ENCODE results near the gene TSPEAR. TPM values are rescaled to one million over a fixed set of nuclear protein-coding genes. Genes with fewer than 3 reads are reported as not detected.
A peak's percentile ranks its signal among the peaks of the same experiment; 100 is the strongest.

Gene TSPEAR
- total and polyA plus RNA-seq, 12 donors = under 0.01 to 3.4 (median 1.0) TPM; not detected in 3

DNA sequence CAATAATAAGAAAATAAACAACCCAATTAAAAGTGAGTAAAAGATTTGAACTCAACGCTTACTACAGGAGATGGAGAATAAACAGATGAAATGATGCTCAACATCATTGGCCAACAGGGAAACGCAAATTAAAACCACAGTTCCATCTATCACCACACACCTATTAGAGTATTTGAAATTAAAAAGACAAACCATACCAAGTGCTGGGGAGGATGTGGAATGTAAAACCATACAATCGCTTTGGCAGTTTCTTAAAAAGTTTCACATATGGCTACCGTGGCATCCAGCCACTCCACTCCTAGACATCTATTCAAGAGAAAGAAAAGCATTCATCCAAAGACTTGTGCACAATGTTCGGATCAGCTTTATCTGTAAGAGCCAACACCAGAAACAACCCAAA, 257.3 kb downstream of the TSPEAR start:
- peaks cover 0 to 16% (median 5%) of the 10 kb centered on the region in 11 donors for H3K9me3 ChIP-seq
- peaks cover 0 to 19% (median 9%) of the 10 kb centered on the region in 7 donors for H3K27me3 ChIP-seq
- peaks cover 0 to 5% (median 0%) of the 10 kb centered on the region in 9 donors for H3K36me3 ChIP-seq
- no peak overlapping the region for H3K27ac ChIP-seq
- TF ChIP-seq, protein P1, sequence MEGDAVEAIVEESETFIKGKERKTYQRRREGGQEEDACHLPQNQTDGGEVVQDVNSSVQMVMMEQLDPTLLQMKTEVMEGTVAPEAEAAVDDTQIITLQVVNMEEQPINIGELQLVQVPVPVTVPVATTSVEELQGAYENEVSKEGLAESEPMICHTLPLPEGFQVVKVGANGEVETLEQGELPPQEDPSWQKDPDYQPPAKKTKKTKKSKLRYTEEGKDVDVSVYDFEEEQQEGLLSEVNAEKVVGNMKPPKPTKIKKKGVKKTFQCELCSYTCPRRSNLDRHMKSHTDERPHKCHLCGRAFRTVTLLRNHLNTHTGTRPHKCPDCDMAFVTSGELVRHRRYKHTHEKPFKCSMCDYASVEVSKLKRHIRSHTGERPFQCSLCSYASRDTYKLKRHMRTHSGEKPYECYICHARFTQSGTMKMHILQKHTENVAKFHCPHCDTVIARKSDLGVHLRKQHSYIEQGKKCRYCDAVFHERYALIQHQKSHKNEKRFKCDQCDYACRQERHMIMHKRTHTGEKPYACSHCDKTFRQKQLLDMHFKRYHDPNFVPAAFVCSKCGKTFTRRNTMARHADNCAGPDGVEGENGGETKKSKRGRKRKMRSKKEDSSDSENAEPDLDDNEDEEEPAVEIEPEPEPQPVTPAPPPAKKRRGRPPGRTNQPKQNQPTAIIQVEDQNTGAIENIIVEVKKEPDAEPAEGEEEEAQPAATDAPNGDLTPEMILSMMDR (IDR thresholded peaks at IDR 0.05) = no peak
- ATAC-seq (no peak), DNase-seq (no peak)
- intact Hi-C loops (cut with DNase I) = loop anchor here in 2 of 10 donors (10.0 kb wide), 2 partner anchors 89 to 109 kb away; no protein-coding TSS in a partner anchor
- no peak overlapping the region for H3K4me3 ChIP-seq
- H3K4me1 ChIP-seq = peaks cover 0 to 10% (median 6%) of the 10 kb centered on the region in 9 donors
- WGBS, 2 donors = 88 to 91% methylated on average over 5 of the region's 5 CpGs

DNA sequence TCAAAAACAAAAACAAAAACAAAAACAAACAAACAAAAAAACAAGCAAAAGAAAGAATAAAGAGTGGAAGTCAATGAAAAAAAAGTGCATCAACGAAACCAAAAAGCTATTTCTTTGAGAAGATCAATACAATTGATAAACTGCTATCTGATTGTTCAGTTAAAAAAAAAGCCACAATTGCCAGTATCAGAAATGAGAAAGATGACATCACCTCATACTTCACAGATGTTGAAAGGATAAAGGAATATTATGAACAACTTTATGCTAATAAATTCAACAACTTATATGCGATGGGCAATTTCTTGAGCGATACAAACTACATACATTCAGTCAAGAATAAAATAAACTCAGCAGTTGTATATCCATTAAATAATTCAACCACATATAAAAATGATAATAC, 258.3 kb downstream of the TSPEAR start:
- no peak for DNase-seq
- Histone ChIP-seq H3K27me3 (peaks cover 0 to 26% (median 18%) of the 10 kb centered on the region in 7 donors), H3K4me3 (no peak overlapping the region), H3K27ac (no peak overlapping the region), H3K36me3 (peaks cover 0 to 5% (median 0%) of the 10 kb centered on the region in 9 donors), H3K4me1 (peaks cover 0 to 10% (median 6%) of the 10 kb centered on the region in 9 donors), H3K9me3 (peaks cover 0 to 16% (median 5%) of the 10 kb centered on the region in 11 donors)
- TF ChIP-seq, protein P1 (IDR thresholded peaks at IDR 0.05) = no peak
- no peak for ATAC-seq
- 95 to 98% methylated on average over 3 of the region's 3 CpGs for WGBS, 2 donors
- intact Hi-C loops (cut with DNase I) = loop anchor here in 2 of 10 donors (10.0 kb wide), 2 partner anchors 88 to 108 kb away; no protein-coding TSS in a partner anchor

DNA sequence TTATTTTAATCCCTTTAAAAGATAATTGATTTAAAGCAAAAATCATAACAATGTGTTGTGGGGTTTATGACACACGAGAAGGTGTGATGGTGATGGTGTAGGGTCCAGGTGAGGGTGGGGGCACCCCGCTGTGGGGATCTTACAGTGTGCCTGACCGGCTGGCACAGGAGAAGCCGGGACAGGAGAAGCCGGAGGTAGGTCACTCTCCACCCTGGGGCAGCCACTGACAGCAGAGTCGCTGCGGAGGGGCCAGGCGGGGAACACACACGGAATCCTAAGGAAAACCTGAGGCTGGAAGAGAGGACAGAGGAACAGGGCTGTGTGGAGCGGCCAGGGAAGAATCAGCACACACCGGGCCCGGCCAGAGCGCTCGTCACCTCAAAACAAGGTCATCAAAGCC, 260.4 kb downstream of the TSPEAR start:
- DNase-seq = peak in 1 of 2 donors; percentile 8
- Histone ChIP-seq H3K4me1 (peaks cover 0 to 6% (median 3%) of the 10 kb centered on the region in 9 donors), H3K27me3 (peaks cover 0 to 30% (median 18%) of the 10 kb centered on the region in 7 donors), H3K9me3 (peaks cover 0 to 16% (median 5%) of the 10 kb centered on the region in 11 donors), H3K4me3 (no peak overlapping the region), H3K36me3 (no peaks in the 10 kb centered on the region), H3K27ac (no peak overlapping the region)
- WGBS, 2 donors = 85 to 88% methylated on average over 14 of the region's 14 CpGs
- intact Hi-C loops (cut with DNase I) = loop anchor here in 2 of 10 donors (10.0 kb wide), 2 partner anchors 86 to 106 kb away; no protein-coding TSS in a partner anchor
- no peak for ATAC-seq
- TF ChIP-seq, protein P1 (IDR thresholded peaks at IDR 0.05) = no peak

DNA sequence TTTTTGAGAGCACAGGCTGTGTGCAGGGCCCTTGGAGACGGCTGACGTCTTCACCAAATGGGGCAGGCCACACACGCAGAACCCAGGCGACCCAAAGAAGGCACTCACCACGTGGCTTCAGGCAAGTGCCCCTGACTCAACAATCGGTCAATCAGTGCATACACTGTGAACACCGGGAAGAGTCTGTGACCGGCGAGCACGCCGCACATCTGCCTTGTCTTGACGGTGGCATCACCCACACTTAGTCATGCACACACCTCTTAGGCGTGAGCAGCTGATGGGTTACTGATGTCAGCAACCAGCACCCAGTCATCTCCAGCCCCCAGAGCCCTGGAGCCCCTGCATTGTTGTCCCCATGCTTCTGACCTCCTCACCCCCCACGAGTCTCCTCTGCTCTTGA, 261.0 kb downstream of the TSPEAR start:
- no peak overlapping the region for H3K4me3 ChIP-seq
- ATAC-seq (no peak), DNase-seq (no peak)
- 77 to 81% methylated on average over 14 of the region's 14 CpGs for WGBS, 2 donors
- TF ChIP-seq, protein P1 (IDR thresholded peaks at IDR 0.05) = no peak
- peaks cover 0 to 16% (median 5%) of the 10 kb centered on the region in 11 donors for H3K9me3 ChIP-seq
- intact Hi-C loops (cut with DNase I) = loop anchor here in 2 of 10 donors (10.0 kb wide), 2 partner anchors 86 to 106 kb away; no protein-coding TSS in a partner anchor
- H3K36me3 ChIP-seq = no peaks in the 10 kb centered on the region
- H3K27me3 ChIP-seq = peaks cover 0 to 30% (median 18%) of the 10 kb centered on the region in 7 donors
- no peaks in the 10 kb centered on the region for H3K4me1 ChIP-seq
- no peak overlapping the region for H3K27ac ChIP-seq
